Measurements from ENCODE around the gene SERINC5.

DNA sequence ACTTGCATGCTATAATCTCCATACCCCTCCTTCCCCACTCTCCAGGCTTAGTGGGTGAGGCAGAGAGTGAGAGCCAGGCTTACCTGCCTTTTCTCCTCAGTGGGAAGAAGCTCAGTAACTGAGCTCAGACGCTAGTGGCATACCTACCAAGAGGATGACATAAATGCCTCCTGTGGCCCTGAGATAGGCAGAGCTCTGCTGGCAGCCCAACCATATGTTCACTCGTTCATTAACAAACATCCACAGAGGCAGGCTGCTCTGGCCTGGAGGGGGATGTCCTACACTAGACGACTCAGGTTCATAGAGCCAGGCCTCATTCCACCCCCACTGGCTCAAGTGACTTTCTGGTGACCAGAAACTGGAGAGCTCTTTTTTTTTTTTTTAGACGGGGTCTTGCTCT is 139.4 kb downstream of the SERINC5 start:
- TF ChIP-seq ZFP3 (CRISPR knock-in tag; IDR thresholded peaks at IDR 0.05) (no peak), ZFP30 (CRISPR knock-in tag; IDR thresholded peaks at IDR 0.05) (no peak), TSHZ2 (CRISPR knock-in tag; IDR thresholded peaks at IDR 0.05) (no peak), GLIS3 (CRISPR knock-in tag; IDR thresholded peaks at IDR 0.05) (no peak), OSR1 (CRISPR knock-in tag; IDR thresholded peaks at IDR 0.05) (no peak), TCF4 (CRISPR knock-in tag; IDR thresholded peaks at IDR 0.05; ENCODE audit: borderline replicate concordance) (no peak), ARNTL (CRISPR knock-in tag; IDR thresholded peaks at IDR 0.05; ENCODE audit: borderline replicate concordance, low read depth) (no peak), RARB (CRISPR knock-in tag; IDR thresholded peaks at IDR 0.05) (no peak), CSDC2 (CRISPR knock-in tag; IDR thresholded peaks at IDR 0.05) (no peak), ESRRG (CRISPR knock-in tag; IDR thresholded peaks at IDR 0.05) (no peak)
- TF ChIP-seq, protein P1, sequence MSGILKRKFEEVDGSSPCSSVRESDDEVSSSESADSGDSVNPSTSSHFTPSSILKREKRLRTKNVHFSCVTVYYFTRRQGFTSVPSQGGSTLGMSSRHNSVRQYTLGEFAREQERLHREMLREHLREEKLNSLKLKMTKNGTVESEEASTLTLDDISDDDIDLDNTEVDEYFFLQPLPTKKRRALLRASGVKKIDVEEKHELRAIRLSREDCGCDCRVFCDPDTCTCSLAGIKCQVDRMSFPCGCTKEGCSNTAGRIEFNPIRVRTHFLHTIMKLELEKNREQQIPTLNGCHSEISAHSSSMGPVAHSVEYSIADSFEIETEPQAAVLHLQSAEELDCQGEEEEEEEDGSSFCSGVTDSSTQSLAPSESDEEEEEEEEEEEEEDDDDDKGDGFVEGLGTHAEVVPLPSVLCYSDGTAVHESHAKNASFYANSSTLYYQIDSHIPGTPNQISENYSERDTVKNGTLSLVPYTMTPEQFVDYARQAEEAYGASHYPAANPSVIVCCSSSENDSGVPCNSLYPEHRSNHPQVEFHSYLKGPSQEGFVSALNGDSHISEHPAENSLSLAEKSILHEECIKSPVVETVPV (CRISPR knock-in tag; IDR thresholded peaks at IDR 0.05), result no peak
- TF ChIP-seq, protein P2, sequence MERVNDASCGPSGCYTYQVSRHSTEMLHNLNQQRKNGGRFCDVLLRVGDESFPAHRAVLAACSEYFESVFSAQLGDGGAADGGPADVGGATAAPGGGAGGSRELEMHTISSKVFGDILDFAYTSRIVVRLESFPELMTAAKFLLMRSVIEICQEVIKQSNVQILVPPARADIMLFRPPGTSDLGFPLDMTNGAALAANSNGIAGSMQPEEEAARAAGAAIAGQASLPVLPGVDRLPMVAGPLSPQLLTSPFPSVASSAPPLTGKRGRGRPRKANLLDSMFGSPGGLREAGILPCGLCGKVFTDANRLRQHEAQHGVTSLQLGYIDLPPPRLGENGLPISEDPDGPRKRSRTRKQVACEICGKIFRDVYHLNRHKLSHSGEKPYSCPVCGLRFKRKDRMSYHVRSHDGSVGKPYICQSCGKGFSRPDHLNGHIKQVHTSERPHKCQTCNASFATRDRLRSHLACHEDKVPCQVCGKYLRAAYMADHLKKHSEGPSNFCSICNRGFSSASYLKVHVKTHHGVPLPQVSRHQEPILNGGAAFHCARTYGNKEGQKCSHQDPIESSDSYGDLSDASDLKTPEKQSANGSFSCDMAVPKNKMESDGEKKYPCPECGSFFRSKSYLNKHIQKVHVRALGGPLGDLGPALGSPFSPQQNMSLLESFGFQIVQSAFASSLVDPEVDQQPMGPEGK (CRISPR knock-in tag; IDR thresholded peaks at IDR 0.05; ENCODE audit: borderline replicate concordance), result no peak

All from SK-N-SH treated with all-trans-retinoic acid at 6 μM for 48 hours (cell line).